ENCODE measurements around the gene FBP1.

The FBP1 gene

DNA sequence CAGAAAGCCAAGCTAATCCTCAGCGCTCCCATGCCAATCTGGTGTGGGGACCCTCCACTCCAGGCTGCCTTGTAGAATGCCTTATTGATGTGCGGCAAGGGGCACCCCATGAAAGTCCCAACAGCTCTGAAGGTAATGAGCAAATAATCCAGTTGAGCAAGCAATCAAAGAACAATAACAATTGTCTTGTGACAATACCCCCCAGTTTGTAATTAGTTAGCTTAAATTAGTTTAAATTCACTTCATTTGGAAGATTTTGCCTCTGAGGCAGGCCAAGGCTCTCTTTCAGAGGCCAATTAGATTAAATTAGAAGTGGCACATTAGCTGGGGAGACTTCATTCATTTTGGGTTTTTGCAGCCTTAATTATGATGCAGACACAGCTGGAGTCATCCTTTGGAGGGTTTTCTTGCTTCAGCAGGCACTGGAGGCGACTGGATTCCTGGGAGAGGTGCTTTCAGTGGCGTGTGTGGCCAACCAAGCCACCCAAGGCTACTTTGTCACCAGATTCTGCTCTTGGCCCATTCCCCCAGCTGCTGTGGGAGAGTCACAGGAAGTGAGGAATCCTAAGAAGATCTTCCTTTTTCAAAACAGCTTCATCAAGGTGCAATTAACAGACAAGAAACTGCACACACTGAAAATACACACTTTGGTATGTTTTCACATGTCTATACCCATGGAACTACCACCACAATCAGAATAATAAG, 17.9 kb upstream of the FBP1 start:
- Histone ChIP-seq H3K4me3 (ENCODE audit: low read depth in 1 of 5, low read length in 5 of 5) (no peak overlapping the region), H3K27me3 (ENCODE audit: control insufficient read depth in 5 of 5, insufficient read depth in 4 of 5, low read length in 5 of 5) (peaks cover 0 to 2% (median 0%) of the 10 kb centered on the region in 5 donors), H3K27ac (ENCODE audit: low read depth, low read length) (no peak overlapping the region), H3K9ac (ENCODE audit: low read length in 5 of 5) (no peak overlapping the region), H3K4me1 (ENCODE audit: control insufficient read depth in 5 of 5, insufficient read depth in 5 of 5, low read length in 5 of 5) (peaks cover 0 to 13% (median 7%) of the 10 kb centered on the region in 5 donors), H3K36me3 (ENCODE audit: control insufficient read depth in 5 of 5, insufficient read depth in 5 of 5, low read length in 5 of 5) (no peaks in the 10 kb centered on the region), H3K9me3 (ENCODE audit: control insufficient read depth in 5 of 5, low read length in 5 of 5) (no peaks in the 10 kb centered on the region)

DNA sequence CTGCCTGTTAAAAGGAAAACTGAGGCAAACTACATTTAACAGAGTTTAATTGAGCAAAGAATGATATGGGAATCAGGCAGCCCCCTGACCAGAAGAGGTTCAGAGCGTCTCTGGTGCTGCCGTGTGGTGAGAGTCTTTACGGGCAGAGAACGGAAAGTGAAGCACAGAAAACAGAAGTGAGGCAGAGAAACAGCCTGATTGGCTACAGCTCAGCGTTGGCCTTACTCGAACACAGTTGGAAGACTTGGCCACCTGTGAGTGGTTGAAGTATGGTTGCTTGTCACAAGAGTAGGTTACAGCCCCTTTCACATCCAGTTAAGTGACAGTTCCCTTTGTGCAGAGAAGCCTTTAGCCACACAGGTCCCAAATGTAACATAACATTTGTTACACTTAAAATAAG, 16.9 kb upstream of the FBP1 start:
- Histone ChIP-seq H3K9me3 (ENCODE audit: control insufficient read depth in 5 of 5, low read length in 5 of 5) (no peaks in the 10 kb centered on the region), H3K27me3 (ENCODE audit: control insufficient read depth in 5 of 5, insufficient read depth in 4 of 5, low read length in 5 of 5) (peaks cover 0 to 2% (median 0%) of the 10 kb centered on the region in 5 donors), H3K36me3 (ENCODE audit: control insufficient read depth in 5 of 5, insufficient read depth in 5 of 5, low read length in 5 of 5) (no peaks in the 10 kb centered on the region), H3K4me1 (ENCODE audit: control insufficient read depth in 5 of 5, insufficient read depth in 5 of 5, low read length in 5 of 5) (peaks cover 0 to 13% (median 7%) of the 10 kb centered on the region in 5 donors), H3K27ac (ENCODE audit: low read depth, low read length) (peak overlapping the region; percentile 15), H3K9ac (ENCODE audit: low read length in 5 of 5) (no peak overlapping the region), H3K4me3 (ENCODE audit: low read depth in 1 of 5, low read length in 5 of 5) (peak overlapping the region in 4 of 5 donors; percentile 1 to 42 (median 14))

DNA sequence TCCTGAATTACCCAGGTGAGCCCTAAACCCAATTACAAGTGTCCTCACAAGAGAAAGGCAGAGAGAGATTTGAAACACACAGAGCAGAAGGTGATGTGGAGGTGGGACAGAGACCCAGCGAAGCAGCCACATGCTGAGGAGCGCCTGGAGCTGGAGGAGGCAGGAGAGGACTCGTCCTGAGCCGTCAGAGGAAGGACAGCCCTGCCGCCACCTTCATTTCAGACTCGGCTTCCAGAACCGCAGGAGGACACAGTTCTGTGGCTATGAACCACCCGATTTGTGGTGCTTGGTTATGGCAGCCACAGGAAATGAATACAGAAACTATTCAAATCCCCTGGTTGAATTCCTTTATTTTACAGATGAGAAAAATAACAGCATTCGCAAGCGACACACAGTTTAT, 16.4 kb upstream of the FBP1 start:
- H3K4me3 ChIP-seq (ENCODE audit: low read depth in 1 of 5, low read length in 5 of 5): peak overlapping the region in 4 of 5 donors; percentile 1 to 42 (median 14)
- peaks cover 0 to 13% (median 7%) of the 10 kb centered on the region in 5 donors for H3K4me1 ChIP-seq (ENCODE audit: control insufficient read depth in 5 of 5, insufficient read depth in 5 of 5, low read length in 5 of 5)
- no peaks in the 10 kb centered on the region for H3K36me3 ChIP-seq (ENCODE audit: control insufficient read depth in 5 of 5, insufficient read depth in 5 of 5, low read length in 5 of 5)
- H3K27me3 ChIP-seq (ENCODE audit: control insufficient read depth in 5 of 5, insufficient read depth in 4 of 5, low read length in 5 of 5): peaks cover 0 to 2% (median 0%) of the 10 kb centered on the region in 5 donors
- no peaks in the 10 kb centered on the region for H3K9me3 ChIP-seq (ENCODE audit: control insufficient read depth in 5 of 5, low read length in 5 of 5)
- no peak overlapping the region for H3K9ac ChIP-seq (ENCODE audit: low read length in 5 of 5)
- H3K27ac ChIP-seq (ENCODE audit: low read depth, low read length): peak overlapping the region; percentile 15

DNA sequence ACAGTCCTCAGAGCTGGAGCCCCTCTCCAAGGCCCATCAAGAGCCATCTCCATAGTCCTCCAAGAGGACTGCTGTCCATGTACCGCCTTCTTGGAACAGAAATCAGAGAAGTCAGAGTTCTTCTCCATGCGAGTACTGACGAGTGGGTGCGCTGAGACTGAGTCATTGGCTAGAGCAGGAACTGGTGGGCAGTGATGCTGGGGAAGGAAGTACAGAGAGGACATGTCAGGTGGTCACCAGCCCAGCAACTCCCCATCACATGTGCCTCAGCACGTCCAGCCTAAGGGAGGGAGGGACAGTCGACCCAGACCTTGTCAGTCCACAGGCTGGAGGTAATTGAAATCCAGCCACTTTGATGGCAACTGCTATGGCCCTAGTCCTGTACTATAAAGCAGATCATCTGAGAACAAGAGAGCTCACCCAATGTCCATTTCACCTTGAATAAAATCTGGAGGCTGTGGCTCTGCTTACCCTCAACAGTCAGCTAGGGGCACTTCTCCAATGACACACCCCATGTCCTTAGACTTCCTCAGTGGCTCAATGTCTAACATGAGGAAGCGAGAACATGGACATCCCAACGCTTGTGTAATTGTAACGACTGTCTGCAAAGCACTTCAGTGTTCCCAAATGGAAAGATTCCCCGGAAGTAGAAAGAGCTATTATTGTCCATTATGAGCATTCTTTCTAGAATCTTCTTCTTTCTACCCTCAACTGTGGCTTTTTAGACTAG, 15.0 kb upstream of the FBP1 start:
- peaks cover 0 to 15% (median 9%) of the 10 kb centered on the region in 5 donors for H3K4me1 ChIP-seq (ENCODE audit: control insufficient read depth in 5 of 5, insufficient read depth in 5 of 5, low read length in 5 of 5)
- no peak overlapping the region for H3K9ac ChIP-seq (ENCODE audit: low read length in 5 of 5)
- H3K27ac ChIP-seq (ENCODE audit: low read depth, low read length): no peak overlapping the region
- no peaks in the 10 kb centered on the region for H3K9me3 ChIP-seq (ENCODE audit: control insufficient read depth in 5 of 5, low read length in 5 of 5)
- H3K36me3 ChIP-seq (ENCODE audit: control insufficient read depth in 5 of 5, insufficient read depth in 5 of 5, low read length in 5 of 5): no peaks in the 10 kb centered on the region
- H3K4me3 ChIP-seq (ENCODE audit: low read depth in 1 of 5, low read length in 5 of 5): no peak overlapping the region
- peaks cover 0 to 2% (median 0%) of the 10 kb centered on the region in 5 donors for H3K27me3 ChIP-seq (ENCODE audit: control insufficient read depth in 5 of 5, insufficient read depth in 4 of 5, low read length in 5 of 5)

DNA sequence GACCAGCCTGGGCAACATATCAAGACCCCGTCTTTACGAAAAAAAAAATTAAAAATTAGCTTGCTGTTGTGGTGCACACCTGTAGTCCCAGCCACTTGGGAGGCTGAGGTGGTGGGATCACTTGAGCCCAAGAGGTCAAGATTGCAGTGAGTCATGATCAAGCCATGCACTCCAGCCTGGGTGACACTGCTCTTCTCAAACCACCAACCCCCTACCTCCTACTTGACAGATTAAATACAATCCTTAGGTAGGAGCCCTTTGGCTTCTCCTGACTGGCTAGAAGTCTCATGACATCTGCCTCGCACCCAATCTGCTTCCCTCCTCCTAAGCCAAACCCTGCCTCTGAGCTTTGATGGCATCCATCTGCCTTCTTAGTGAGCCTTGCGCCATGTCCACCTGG, 11.6 kb upstream of the FBP1 start:
- peaks cover 0 to 6% (median 2%) of the 10 kb centered on the region in 5 donors for H3K27me3 ChIP-seq (ENCODE audit: control insufficient read depth in 5 of 5, insufficient read depth in 4 of 5, low read length in 5 of 5)
- no peak overlapping the region for H3K4me3 ChIP-seq (ENCODE audit: low read depth in 1 of 5, low read length in 5 of 5)
- H3K9me3 ChIP-seq (ENCODE audit: control insufficient read depth in 5 of 5, low read length in 5 of 5): no peaks in the 10 kb centered on the region
- no peak overlapping the region for H3K27ac ChIP-seq (ENCODE audit: low read depth, low read length)
- no peak overlapping the region for H3K9ac ChIP-seq (ENCODE audit: low read length in 5 of 5)
- peaks cover 0 to 15% (median 9%) of the 10 kb centered on the region in 5 donors for H3K4me1 ChIP-seq (ENCODE audit: control insufficient read depth in 5 of 5, insufficient read depth in 5 of 5, low read length in 5 of 5)
- no peaks in the 10 kb centered on the region for H3K36me3 ChIP-seq (ENCODE audit: control insufficient read depth in 5 of 5, insufficient read depth in 5 of 5, low read length in 5 of 5)

DNA sequence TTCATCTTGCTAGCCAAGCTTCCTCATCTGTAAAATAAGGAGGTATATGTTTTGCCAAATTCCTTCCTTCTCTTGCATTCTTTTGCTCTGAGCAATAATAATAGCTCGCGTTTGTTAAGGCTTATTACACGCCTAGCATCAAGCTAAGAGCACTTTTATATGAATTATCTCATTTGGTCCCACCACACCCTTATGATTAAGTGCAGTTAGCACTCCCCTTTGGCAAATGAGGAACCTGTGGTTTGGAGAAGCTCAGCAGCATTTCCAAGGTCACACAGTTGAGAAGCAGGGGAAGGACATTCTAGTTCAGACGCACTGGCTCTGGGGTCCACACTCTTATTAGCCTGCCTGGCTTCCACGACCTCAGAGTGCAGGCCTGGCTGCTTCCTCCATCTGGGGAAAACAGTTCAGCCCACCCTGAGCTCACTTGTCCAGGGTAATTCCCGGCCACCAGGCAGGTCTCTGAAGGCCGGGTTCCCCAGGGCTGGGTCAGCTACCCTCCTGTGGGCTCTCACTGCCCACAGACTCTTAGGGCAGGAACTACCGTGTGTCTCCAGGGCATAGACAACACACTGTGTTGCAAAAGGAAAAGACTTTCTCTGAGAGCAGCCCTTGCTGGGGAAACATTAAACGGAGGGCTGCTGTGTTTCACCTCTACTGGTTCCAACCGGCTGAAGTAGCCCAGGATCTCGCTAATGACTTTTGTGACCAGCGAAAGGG, 9.9 kb upstream of the FBP1 start:
- Histone ChIP-seq H3K36me3 (ENCODE audit: control insufficient read depth in 5 of 5, insufficient read depth in 5 of 5, low read length in 5 of 5) (no peaks in the 10 kb centered on the region), H3K27ac (ENCODE audit: low read depth, low read length) (no peak overlapping the region), H3K9me3 (ENCODE audit: control insufficient read depth in 5 of 5, low read length in 5 of 5) (no peaks in the 10 kb centered on the region), H3K9ac (ENCODE audit: low read length in 5 of 5) (no peak overlapping the region), H3K4me1 (ENCODE audit: control insufficient read depth in 5 of 5, insufficient read depth in 5 of 5, low read length in 5 of 5) (peaks cover 0 to 11% (median 9%) of the 10 kb centered on the region in 5 donors), H3K27me3 (ENCODE audit: control insufficient read depth in 5 of 5, insufficient read depth in 4 of 5, low read length in 5 of 5) (peaks cover 0 to 7% (median 2%) of the 10 kb centered on the region in 5 donors), H3K4me3 (ENCODE audit: low read depth in 1 of 5, low read length in 5 of 5) (no peak overlapping the region)

GRCh38 chr9:94648185-94648584, 8.9 kb upstream of the FBP1 start:
- Histone ChIP-seq H3K36me3 (ENCODE audit: control insufficient read depth in 5 of 5, insufficient read depth in 5 of 5, low read length in 5 of 5) (no peaks in the 10 kb centered on the region), H3K9me3 (ENCODE audit: control insufficient read depth in 5 of 5, low read length in 5 of 5) (no peaks in the 10 kb centered on the region), H3K9ac (ENCODE audit: low read length in 5 of 5) (no peak overlapping the region), H3K27me3 (ENCODE audit: control insufficient read depth in 5 of 5, insufficient read depth in 4 of 5, low read length in 5 of 5) (peaks cover 0 to 7% (median 0%) of the 10 kb centered on the region in 5 donors), H3K4me1 (ENCODE audit: control insufficient read depth in 5 of 5, insufficient read depth in 5 of 5, low read length in 5 of 5) (peaks cover 0 to 11% (median 9%) of the 10 kb centered on the region in 5 donors), H3K4me3 (ENCODE audit: low read depth in 1 of 5, low read length in 5 of 5) (no peak overlapping the region), H3K27ac (ENCODE audit: low read depth, low read length) (no peak overlapping the region)

DNA sequence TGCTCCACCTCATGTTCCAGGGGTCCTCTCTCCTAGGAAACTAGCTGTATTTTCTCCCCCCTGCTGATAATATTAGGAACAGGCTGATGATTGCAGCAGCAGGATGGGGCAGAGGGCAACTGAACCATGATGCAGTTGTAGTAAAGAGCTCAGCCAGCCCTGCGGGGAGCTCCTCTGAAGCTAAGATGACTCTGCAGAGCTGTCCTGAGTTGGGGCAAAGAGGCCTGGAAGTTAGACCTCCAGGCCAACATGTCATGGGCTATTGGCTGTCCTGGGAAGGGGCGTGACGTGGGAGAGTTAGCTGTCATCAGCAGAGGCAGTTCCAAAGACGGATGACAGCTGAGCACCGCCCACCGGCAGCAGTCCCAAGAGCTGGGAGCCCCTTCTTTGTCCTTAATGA, 6.6 kb upstream of the FBP1 start:
- no peak overlapping the region for H3K4me3 ChIP-seq (ENCODE audit: low read depth in 1 of 5, low read length in 5 of 5)
- no peaks in the 10 kb centered on the region for H3K36me3 ChIP-seq (ENCODE audit: control insufficient read depth in 5 of 5, insufficient read depth in 5 of 5, low read length in 5 of 5)
- no peak overlapping the region for H3K27ac ChIP-seq (ENCODE audit: low read depth, low read length)
- peaks cover 0 to 7% (median 0%) of the 10 kb centered on the region in 5 donors for H3K27me3 ChIP-seq (ENCODE audit: control insufficient read depth in 5 of 5, insufficient read depth in 4 of 5, low read length in 5 of 5)
- no peak overlapping the region for H3K9ac ChIP-seq (ENCODE audit: low read length in 5 of 5)
- H3K9me3 ChIP-seq (ENCODE audit: control insufficient read depth in 5 of 5, low read length in 5 of 5): no peaks in the 10 kb centered on the region
- peaks cover 0 to 11% (median 9%) of the 10 kb centered on the region in 5 donors for H3K4me1 ChIP-seq (ENCODE audit: control insufficient read depth in 5 of 5, insufficient read depth in 5 of 5, low read length in 5 of 5)

DNA sequence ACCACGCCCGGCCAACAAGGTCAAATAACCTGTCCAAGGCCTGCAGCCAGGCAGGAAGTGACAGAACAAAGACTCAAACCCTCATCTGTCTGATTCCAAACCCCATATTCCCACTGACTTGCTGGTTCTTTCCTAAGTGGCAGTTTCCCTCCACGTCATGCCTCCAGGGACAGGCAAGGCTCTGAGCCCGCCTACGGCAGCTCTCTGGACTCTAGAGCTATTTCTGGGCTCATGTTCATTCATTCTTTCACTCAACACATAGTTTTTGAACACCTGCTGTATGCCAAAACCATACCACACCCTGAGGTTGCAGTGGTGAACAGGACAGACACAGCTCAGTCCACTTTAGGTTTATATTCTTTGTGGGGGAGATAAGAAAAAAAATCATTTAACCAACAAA, 5.2 kb upstream of the FBP1 start:
- H3K4me3 ChIP-seq (ENCODE audit: low read depth in 1 of 5, low read length in 5 of 5): no peak overlapping the region
- no peaks in the 10 kb centered on the region for H3K9me3 ChIP-seq (ENCODE audit: control insufficient read depth in 5 of 5, low read length in 5 of 5)
- H3K4me1 ChIP-seq (ENCODE audit: control insufficient read depth in 5 of 5, insufficient read depth in 5 of 5, low read length in 5 of 5): peaks cover 0 to 20% (median 13%) of the 10 kb centered on the region in 5 donors
- H3K27ac ChIP-seq (ENCODE audit: low read depth, low read length): no peak overlapping the region
- no peaks in the 10 kb centered on the region for H3K36me3 ChIP-seq (ENCODE audit: control insufficient read depth in 5 of 5, insufficient read depth in 5 of 5, low read length in 5 of 5)
- H3K9ac ChIP-seq (ENCODE audit: low read length in 5 of 5): peak overlapping the region in 1 of 5 donors; percentile 4
- H3K27me3 ChIP-seq (ENCODE audit: control insufficient read depth in 5 of 5, insufficient read depth in 4 of 5, low read length in 5 of 5): peaks cover 0 to 7% (median 0%) of the 10 kb centered on the region in 5 donors
